ENCODE measurements around the gene RIPK1.
A peak's percentile ranks its signal among the peaks of the same experiment; 100 is the strongest.
"Not testable (repeated sequence)": the region's sequence is repeated elsewhere in the genome, so short reads cannot be mapped to it uniquely, and the experiment has no call there.

Gene RIPK1

GRCh38 chr6:3041606-3042005, 26.7 kb upstream of the RIPK1 start:
- H3K4me3 ChIP-seq (ENCODE audit: low read depth, low read length), result no peak overlapping the region
- DNase-seq (ENCODE audit: low read depth), result no peak

- no peak for DNase-seq (ENCODE audit: low read depth)
- no peak overlapping the region for H3K4me3 ChIP-seq (ENCODE audit: low read depth, low read length)
Measured at GRCh38 chr6:3045369-3045768, 22.9 kb upstream of the RIPK1 start.

GRCh38 chr6:3045777-3046176, 22.5 kb upstream of the RIPK1 start:
- no peak overlapping the region for H3K4me3 ChIP-seq (ENCODE audit: low read depth, low read length)
- no peak for DNase-seq (ENCODE audit: low read depth)

DNA sequence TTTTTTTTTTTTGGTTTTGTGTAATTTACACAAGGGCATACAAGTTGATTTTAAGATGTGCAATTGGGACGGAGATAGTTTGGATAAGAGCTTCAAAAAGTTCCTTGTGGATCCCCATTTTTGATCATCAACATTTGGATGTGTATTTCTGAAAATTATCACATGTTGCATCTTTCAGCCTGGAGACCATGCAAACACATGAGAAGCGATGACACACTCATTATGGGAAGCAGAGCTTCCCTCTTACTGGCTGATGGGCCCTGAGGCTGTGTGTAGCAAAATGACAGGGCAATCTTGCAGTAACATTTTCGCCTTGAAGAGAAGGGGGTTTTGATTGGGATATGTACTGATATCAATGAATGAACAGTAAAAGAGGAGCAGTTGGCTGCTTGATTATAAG, 22.0 kb upstream of the RIPK1 start:
- H3K4me3 ChIP-seq (ENCODE audit: low read depth, low read length), result no peak overlapping the region
- no peak for DNase-seq (ENCODE audit: low read depth)

GRCh38 chr6:3048009-3048408, 20.3 kb upstream of the RIPK1 start:
- not testable (repeated sequence) for DNase-seq (ENCODE audit: low read depth)

DNA sequence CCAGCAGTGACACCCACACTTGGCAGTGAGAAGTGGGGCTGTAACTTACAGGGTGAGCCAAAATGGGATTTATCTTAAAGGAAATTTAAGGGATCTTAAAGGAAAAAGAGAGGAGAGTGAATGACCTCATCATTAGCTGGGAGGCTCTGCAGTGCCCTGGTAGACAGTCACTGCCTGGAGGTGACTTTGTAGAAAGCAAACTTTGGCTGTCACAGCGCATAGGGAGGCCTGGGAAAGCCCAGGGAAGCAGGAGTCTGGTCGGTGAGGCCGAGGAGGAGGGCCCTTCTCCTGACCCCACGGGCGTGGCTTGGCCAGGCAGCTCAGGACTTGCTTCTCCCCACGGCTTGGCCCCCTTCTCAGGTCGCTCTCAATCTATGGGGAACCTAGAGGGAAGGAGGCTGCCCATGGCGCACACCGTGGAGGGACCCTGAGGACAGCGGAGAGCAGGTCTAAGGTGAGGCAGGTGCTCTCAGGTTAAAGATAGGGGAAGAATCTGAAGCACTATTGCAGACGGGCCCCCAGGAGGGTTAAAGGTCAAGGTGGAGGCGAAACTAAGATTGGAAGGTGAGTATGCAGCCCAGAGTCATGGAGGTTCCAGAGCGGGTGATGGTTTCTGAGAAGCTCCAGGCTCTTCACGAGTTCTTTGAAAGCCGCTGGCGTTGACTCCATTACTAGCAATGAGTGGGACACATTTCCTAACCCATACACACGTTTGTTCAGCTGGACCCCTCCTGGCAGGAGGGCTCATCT, 15.6 kb upstream of the RIPK1 start:
- H3K4me3 ChIP-seq (ENCODE audit: low read depth, low read length), result no peak overlapping the region
- DNase-seq (ENCODE audit: low read depth), result no peak

More at GRCh38 chr6:3048009-3048408, 20.3 kb upstream of the RIPK1 start:
- not testable (repeated sequence) for H3K4me3 ChIP-seq (ENCODE audit: low read depth, low read length)

DNA sequence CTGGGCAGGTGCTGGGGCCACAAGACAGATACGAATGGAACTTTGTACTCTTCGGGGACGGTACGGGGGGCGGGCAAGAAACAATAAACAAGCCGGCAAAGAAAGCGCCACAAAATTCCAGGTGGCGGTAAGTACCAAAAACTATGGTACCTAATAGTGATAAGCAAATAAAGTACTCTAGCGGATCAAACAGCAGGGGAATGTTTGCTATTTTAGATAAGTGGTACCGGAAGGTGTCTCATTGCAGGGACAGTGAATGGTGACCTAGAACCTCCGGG, 15.1 kb upstream of the RIPK1 start:
- no peak for DNase-seq (ENCODE audit: low read depth)
- H3K4me3 ChIP-seq (ENCODE audit: low read depth, low read length), result peak overlapping the region; percentile 40

DNA sequence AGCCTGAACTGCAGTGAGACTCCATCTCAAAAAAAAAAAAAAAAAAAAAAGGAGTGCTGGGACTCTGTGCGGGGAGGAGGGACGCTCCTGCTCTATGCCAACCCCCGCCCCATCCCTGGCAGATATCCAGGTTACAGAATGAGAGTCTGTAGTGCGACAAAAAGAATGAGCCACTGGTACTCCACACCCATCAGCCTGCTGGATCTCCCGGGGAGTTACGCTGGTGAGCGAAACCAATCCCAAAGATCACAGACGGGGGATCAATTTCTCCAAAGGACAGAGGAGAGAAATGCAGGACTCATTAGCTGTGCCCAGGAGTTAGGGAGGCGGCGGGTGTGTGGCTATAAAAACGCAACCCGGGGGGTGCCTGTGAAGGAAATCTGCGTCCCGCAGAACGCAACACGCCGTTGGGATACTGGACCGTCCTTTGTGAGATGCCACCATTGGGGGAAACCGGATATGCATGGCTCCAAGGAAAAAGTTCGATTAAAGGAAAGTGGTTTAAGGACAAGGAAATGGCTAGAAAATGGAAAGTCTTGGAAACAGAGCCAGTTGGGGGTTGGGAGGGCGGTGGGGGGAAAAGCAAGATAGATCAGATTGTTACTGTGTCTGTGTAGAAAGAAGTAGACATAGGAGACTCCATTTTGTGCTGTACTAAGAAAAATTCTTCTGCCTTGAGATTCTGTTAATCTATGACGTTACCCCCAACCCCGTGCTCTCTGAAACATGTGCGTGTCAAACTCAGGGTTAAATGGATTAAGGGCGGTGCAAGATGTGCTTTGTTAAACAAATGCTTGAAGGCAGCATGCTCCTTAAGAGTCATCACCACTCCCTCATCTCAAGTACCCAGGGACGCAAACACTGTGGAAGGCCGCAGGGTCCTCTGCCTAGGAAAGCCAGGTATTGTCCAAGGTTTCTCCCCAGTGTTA, 13.8 kb upstream of the RIPK1 start:
- H3K4me3 ChIP-seq (ENCODE audit: low read depth, low read length), result peak overlapping the region; percentile 40
- DNase-seq (ENCODE audit: low read depth), result not testable (repeated sequence)

DNA sequence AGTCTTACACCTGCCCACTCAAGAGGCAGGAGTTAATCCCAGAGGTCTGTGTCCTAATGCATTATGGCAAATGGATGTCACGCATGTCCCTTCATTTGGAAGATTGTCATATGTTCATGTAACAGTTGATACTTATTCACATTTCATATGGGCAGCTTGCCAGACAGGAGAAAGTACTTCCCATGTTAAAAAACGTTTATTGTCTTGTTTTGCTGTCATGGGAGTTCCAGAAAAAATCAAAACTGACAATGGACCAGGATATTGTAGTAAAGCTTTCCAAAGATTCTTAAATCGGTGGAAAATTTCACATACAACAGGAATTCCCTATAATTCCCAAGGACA, 13.2 kb upstream of the RIPK1 start:
- H3K4me3 ChIP-seq (ENCODE audit: low read depth, low read length); DNase-seq (ENCODE audit: low read depth): not testable (repeated sequence)

GRCh38 chr6:3057063-3057770, 11.1 kb upstream of the RIPK1 start:
- DNase-seq (ENCODE audit: low read depth), result no peak
- H3K4me3 ChIP-seq (ENCODE audit: low read depth, low read length), result no peak overlapping the region

DNA sequence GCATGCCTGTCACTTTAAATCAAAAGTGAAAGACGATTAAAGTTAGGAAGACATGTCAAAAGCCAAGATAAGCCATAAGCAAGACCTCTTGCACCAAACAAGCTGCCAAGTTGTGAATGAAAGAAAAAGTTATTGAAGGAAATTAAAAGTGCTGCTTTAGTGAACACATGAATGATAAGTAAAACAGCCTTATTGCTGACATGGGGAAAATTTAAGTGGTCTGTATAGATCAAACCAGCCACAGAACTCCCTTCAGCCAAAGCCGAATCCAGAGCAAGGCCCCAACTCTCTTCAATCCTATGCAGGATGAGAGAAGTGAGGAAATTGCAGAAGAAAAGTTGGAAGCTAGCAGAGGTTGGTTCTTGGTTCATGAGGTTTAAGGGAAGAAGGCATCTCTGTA, 9.3 kb upstream of the RIPK1 start:
- H3K4me3 ChIP-seq (ENCODE audit: low read depth, low read length), result no peak overlapping the region
- DNase-seq (ENCODE audit: low read depth), result no peak

DNA sequence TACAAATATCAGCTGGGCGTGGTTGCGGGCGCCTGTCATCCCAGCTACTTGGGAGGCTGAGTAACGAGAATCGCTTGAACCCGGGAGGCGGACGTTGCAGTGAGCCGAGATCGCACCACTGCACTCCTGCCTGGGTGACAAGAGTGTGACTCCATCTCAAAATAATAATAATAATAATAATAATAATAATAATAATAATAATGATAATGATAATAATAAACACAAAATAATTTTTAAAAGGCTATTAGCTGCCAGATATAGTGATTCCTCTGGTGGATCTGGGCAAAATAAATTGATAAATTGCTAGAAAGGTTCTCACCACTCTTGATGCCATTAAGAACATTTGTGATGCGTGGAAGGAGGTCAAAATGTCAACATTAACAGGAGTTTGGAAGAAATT, 8.2 kb upstream of the RIPK1 start:
- DNase-seq (ENCODE audit: low read depth); H3K4me3 ChIP-seq (ENCODE audit: low read depth, low read length): not testable (repeated sequence)

DNA sequence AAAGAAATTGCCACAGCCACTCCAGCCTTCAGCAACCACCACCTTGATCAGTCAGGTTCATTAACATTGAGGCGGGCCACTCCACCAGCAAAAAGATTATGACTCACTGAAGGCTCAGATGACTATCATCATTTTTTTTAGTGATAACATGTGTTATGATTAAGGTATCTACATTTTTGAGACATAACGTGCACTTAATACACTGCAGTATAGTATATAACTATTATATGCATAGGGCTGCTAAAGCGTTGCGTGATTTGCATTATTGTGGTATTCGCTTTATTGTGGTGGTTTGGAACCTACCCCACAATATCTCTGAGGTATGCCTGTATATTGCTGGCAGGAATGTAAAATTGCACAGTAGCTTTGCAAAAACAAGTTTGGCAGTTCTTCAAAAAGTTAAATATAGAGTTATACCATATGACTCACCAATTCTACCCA, 6.8 kb upstream of the RIPK1 start:
- no peak overlapping the region for H3K4me3 ChIP-seq (ENCODE audit: low read depth, low read length)
- DNase-seq (ENCODE audit: low read depth), result peak; percentile 56

- not testable (repeated sequence) for DNase-seq (ENCODE audit: low read depth); H3K4me3 ChIP-seq (ENCODE audit: low read depth, low read length)
Measured at GRCh38 chr6:3063340-3063732, 5.0 kb upstream of the RIPK1 start.

- no peak for DNase-seq (ENCODE audit: low read depth)
- H3K4me3 ChIP-seq (ENCODE audit: low read depth, low read length), result peak overlapping the region; percentile 18
Measured at GRCh38 chr6:3063733-3064700, 4.3 kb upstream of the RIPK1 start.

GRCh38 chr6:3071568-3071967, 3.3 kb downstream of the RIPK1 start:
- no peak overlapping the region for H3K4me3 ChIP-seq (ENCODE audit: low read depth, low read length)
- DNase-seq (ENCODE audit: low read depth), result no peak

DNA sequence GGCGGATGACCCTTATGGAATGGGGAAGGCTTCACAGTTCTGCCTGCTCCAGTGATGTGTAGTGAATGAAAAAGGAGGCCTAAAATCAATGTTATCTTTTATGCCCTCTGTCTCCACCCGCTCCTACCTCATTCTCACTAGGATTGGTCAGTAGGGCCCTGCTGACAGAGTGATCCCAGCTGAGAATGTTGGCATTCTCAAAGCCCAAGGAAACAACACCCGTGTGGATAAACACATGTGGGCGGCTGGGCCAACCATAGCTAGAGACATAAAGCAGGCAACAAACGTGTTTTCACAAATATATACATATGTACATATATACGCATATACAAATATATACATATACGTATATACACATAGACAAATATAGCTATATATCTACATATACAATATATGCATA, 4.5 kb downstream of the RIPK1 start:
- DNase-seq (ENCODE audit: low read depth), result no peak
- H3K4me3 ChIP-seq (ENCODE audit: low read depth, low read length), result no peak overlapping the region

- H3K4me3 ChIP-seq (ENCODE audit: low read depth, low read length), result no peak overlapping the region
- no peak for DNase-seq (ENCODE audit: low read depth)
Measured at GRCh38 chr6:3073382-3073781, 5.1 kb downstream of the RIPK1 start.

DNA sequence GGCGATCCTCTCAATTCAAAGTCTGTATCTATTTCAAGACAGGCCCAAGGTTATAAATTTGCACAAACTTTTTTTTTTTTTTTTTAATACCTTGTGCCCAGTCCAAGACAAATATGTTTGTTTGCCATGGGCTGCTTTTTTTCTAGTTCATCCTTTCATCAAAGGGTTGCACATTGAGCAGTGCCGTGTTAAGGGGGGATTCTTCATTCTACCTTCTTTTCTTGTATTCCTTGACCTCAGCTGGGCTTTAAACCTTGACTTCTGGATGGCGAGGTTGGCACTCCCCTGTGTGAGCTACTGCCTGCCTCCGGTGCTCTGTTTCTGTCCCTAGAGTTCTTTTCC, 7.4 kb downstream of the RIPK1 start:
- no peak overlapping the region for H3K4me3 ChIP-seq (ENCODE audit: low read depth, low read length)
- no peak for DNase-seq (ENCODE audit: low read depth)

Measured in skeletal muscle cell (primary cell).